ENCODE results near the gene DECR2.

DNA sequence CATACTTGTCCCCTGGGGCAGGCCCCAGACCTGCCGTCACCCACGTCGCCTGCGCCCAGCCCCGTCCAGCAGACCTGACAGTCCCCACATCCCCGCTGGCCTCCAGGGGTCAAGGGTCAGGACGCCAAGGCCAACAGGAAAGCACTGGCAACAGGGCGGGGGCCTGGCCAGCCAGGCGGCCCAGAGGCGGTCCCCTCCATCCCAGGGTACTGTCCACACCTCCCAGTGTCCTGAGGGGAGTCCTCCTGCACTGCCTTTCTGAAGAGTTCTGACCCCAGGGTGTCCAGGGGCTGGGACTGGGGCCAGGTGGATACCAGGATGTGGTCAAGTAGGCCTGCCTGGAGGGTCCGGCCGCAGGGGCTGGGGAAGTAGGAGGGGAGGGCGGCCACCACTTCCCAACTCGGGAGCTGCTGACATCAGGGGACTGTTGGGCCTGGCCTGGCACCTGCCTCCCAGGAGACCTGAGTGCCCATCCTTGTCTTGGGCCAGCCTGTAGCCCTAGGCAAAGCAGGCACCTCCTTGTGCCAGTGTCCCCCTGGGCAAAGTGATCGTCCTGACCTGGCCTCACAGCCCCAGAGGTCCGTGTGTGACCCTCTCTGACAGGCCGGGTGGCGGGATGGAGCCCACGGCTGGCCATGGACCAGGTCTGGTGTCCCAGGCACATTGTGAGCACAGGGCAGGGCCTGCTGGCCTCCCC, 42.5 kb upstream of the DECR2 start:
- TF ChIP-seq, protein P1, sequence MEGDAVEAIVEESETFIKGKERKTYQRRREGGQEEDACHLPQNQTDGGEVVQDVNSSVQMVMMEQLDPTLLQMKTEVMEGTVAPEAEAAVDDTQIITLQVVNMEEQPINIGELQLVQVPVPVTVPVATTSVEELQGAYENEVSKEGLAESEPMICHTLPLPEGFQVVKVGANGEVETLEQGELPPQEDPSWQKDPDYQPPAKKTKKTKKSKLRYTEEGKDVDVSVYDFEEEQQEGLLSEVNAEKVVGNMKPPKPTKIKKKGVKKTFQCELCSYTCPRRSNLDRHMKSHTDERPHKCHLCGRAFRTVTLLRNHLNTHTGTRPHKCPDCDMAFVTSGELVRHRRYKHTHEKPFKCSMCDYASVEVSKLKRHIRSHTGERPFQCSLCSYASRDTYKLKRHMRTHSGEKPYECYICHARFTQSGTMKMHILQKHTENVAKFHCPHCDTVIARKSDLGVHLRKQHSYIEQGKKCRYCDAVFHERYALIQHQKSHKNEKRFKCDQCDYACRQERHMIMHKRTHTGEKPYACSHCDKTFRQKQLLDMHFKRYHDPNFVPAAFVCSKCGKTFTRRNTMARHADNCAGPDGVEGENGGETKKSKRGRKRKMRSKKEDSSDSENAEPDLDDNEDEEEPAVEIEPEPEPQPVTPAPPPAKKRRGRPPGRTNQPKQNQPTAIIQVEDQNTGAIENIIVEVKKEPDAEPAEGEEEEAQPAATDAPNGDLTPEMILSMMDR (IDR thresholded peaks at IDR 0.05): no peak
- TF ChIP-seq ZFX (IDR thresholded peaks at IDR 0.05; ENCODE audit: borderline replicate concordance): no peak
